ENCODE results near the gene CHST8. TPM values are rescaled to one million over a fixed set of nuclear protein-coding genes. Genes with fewer than 3 reads are reported as not detected.
A peak's percentile ranks its signal among the peaks of the same experiment; 100 is the strongest.

CHST8 gene
- total and polyA plus RNA-seq, 4 donors: 0.09 to 0.67 (median 0.24) TPM

- ATAC-seq (ENCODE audit: insufficient read depth, low FRiP score) (no peak), DNase-seq (peak; percentile 38 to 64 (median 41))
- H3K4me1 ChIP-seq (ENCODE audit: control insufficient read depth in 5 of 5, insufficient read depth in 5 of 5, low read length in 5 of 5): peaks cover 0 to 7% (median 0%) of the 10 kb centered on the region in 5 donors
- 81 to 93% methylated on average over 10 of the region's 10 CpGs for WGBS, 2 donors
- no peak for TF ChIP-seq CTCF (IDR thresholded peaks at IDR 0.05; ENCODE audit: control extremely low read depth, extremely low read depth)
- no peak overlapping the region for H3K4me3 ChIP-seq
- H3K27me3 ChIP-seq (ENCODE audit: control insufficient read depth in 3 of 3, insufficient read depth in 3 of 3, low read length in 2 of 3): no peaks in the 10 kb centered on the region
- H3K9ac ChIP-seq (ENCODE audit: insufficient read depth in 1 of 2, low read length in 2 of 2): no peak overlapping the region
- peaks cover 0 to 52% (median 36%) of the 10 kb centered on the region in 4 donors for H3K36me3 ChIP-seq (ENCODE audit: control insufficient read depth in 4 of 4, insufficient read depth in 4 of 4, low read length in 4 of 4)
- no peak overlapping the region for H3K27ac ChIP-seq (ENCODE audit: low read depth in 1 of 2, low read length in 1 of 2)
- H3K9me3 ChIP-seq (ENCODE audit: control insufficient read depth in 4 of 4, insufficient read depth in 3 of 4, low read length in 3 of 4): no peaks in the 10 kb centered on the region
These were observed 182.5 kb downstream of the CHST8 start for GRCh38 chr19:33804021-33804799.

GRCh38 chr19:33805313-33805712 is 183.6 kb downstream of the CHST8 start:
- no peak overlapping the region for H3K4me3 ChIP-seq
- no peak overlapping the region for H3K27ac ChIP-seq (ENCODE audit: low read depth in 1 of 2, low read length in 1 of 2)
- DNase-seq: no peak
- H3K9me3 ChIP-seq (ENCODE audit: control insufficient read depth in 4 of 4, insufficient read depth in 3 of 4, low read length in 3 of 4): no peaks in the 10 kb centered on the region
- H3K9ac ChIP-seq (ENCODE audit: insufficient read depth in 1 of 2, low read length in 2 of 2): no peak overlapping the region
- peaks cover 0 to 7% (median 0%) of the 10 kb centered on the region in 5 donors for H3K4me1 ChIP-seq (ENCODE audit: control insufficient read depth in 5 of 5, insufficient read depth in 5 of 5, low read length in 5 of 5)
- H3K27me3 ChIP-seq (ENCODE audit: control insufficient read depth in 3 of 3, insufficient read depth in 3 of 3, low read length in 2 of 3): no peaks in the 10 kb centered on the region
- ATAC-seq (ENCODE audit: insufficient read depth, low FRiP score): no peak
- no peak for TF ChIP-seq CTCF (IDR thresholded peaks at IDR 0.05; ENCODE audit: control extremely low read depth, extremely low read depth)
- peaks cover 0 to 45% (median 33%) of the 10 kb centered on the region in 4 donors for H3K36me3 ChIP-seq (ENCODE audit: control insufficient read depth in 4 of 4, insufficient read depth in 4 of 4, low read length in 4 of 4)
- WGBS, 2 donors: 88 to 93% methylated on average over 3 of the region's 3 CpGs

GRCh38 chr19:33805840-33806433 is 184.2 kb downstream of the CHST8 start:
- Histone ChIP-seq H3K27ac (ENCODE audit: low read depth in 1 of 2, low read length in 1 of 2) (no peak overlapping the region), H3K36me3 (ENCODE audit: control insufficient read depth in 4 of 4, insufficient read depth in 4 of 4, low read length in 4 of 4) (peaks cover 0 to 40% (median 32%) of the 10 kb centered on the region in 4 donors), H3K27me3 (ENCODE audit: control insufficient read depth in 3 of 3, insufficient read depth in 3 of 3, low read length in 2 of 3) (no peaks in the 10 kb centered on the region), H3K4me3 (no peak overlapping the region), H3K9ac (ENCODE audit: insufficient read depth in 1 of 2, low read length in 2 of 2) (no peak overlapping the region), H3K9me3 (ENCODE audit: control insufficient read depth in 4 of 4, insufficient read depth in 3 of 4, low read length in 3 of 4) (no peaks in the 10 kb centered on the region), H3K4me1 (ENCODE audit: control insufficient read depth in 5 of 5, insufficient read depth in 5 of 5, low read length in 5 of 5) (peaks cover 0 to 7% (median 0%) of the 10 kb centered on the region in 5 donors)
- ATAC-seq (ENCODE audit: insufficient read depth, low FRiP score) (no peak), DNase-seq (no peak)
- TF ChIP-seq CTCF (IDR thresholded peaks at IDR 0.05; ENCODE audit: control extremely low read depth, extremely low read depth): no peak
- WGBS, 2 donors: 88 to 90% methylated on average over 9 of the region's 9 CpGs

All from lung (tissue), 12 donors.